ENCODE data around the gene MCRIP1.

Gene MCRIP1

DNA sequence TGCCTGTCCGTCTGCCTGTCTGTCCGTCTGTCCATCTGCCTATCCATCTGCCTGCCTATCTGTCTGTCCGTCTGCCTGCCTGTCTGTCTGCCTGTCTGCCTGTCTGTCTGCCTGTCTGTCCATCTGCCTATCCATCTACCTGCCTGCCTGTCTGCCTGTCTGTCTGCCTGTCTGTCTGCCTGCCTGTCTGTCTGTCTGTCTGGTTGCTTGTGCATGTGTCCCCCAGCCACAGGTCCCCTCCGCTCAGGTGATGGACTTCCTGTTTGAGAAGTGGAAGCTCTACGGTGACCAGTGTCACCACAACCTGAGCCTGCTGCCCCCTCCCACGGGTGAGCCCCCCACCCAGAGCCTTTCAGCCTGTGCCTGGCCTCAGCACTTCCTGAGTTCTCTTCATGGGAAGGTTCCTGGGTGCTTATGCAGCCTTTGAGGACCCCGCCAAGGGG lies 23.5 kb downstream of the MCRIP1 start:
- Histone ChIP-seq H3K27ac (ENCODE audit: low read depth, low read length) (no peak overlapping the region), H3K27me3 (ENCODE audit: low read length) (no peaks in the 10 kb centered on the region), H4K20me1 (ENCODE audit: low read depth, low read length) (no peaks in the 10 kb centered on the region), H3K9ac (ENCODE audit: low read length) (no peak overlapping the region), H3K79me2 (ENCODE audit: insufficient read depth, low read length) (no peaks in the 10 kb centered on the region), H3K36me3 (ENCODE audit: low read length) (no peaks in the 10 kb centered on the region), H3K9me3 (ENCODE audit: insufficient read depth, low read length) (no peaks in the 10 kb centered on the region), H2AFZ (ENCODE audit: low read depth, low read length, severe bottlenecking) (no peak overlapping the region), H3F3A (ENCODE audit: insufficient read depth) (no peaks in the 10 kb centered on the region), H3K9me2 (replicated peaks; ENCODE audit: insufficient read depth, low read length) (no peaks in the 10 kb centered on the region), H3K4me2 (ENCODE audit: low read depth, low read length, poor library complexity, severe bottlenecking) (no peak overlapping the region), H3K4me3 (ENCODE audit: insufficient read depth, low read length, poor library complexity, severe bottlenecking) (no peak overlapping the region)
- no peak for TF ChIP-seq EZH2phosphoT487 (conservative IDR thresholded peaks at IDR 0.05; ENCODE audit: low read length)
- TF ChIP-seq, protein P1, sequence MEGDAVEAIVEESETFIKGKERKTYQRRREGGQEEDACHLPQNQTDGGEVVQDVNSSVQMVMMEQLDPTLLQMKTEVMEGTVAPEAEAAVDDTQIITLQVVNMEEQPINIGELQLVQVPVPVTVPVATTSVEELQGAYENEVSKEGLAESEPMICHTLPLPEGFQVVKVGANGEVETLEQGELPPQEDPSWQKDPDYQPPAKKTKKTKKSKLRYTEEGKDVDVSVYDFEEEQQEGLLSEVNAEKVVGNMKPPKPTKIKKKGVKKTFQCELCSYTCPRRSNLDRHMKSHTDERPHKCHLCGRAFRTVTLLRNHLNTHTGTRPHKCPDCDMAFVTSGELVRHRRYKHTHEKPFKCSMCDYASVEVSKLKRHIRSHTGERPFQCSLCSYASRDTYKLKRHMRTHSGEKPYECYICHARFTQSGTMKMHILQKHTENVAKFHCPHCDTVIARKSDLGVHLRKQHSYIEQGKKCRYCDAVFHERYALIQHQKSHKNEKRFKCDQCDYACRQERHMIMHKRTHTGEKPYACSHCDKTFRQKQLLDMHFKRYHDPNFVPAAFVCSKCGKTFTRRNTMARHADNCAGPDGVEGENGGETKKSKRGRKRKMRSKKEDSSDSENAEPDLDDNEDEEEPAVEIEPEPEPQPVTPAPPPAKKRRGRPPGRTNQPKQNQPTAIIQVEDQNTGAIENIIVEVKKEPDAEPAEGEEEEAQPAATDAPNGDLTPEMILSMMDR (IDR thresholded peaks at IDR 0.05; ENCODE audit: insufficient read depth, low read length, poor library complexity, severe bottlenecking), result no peak

DNA sequence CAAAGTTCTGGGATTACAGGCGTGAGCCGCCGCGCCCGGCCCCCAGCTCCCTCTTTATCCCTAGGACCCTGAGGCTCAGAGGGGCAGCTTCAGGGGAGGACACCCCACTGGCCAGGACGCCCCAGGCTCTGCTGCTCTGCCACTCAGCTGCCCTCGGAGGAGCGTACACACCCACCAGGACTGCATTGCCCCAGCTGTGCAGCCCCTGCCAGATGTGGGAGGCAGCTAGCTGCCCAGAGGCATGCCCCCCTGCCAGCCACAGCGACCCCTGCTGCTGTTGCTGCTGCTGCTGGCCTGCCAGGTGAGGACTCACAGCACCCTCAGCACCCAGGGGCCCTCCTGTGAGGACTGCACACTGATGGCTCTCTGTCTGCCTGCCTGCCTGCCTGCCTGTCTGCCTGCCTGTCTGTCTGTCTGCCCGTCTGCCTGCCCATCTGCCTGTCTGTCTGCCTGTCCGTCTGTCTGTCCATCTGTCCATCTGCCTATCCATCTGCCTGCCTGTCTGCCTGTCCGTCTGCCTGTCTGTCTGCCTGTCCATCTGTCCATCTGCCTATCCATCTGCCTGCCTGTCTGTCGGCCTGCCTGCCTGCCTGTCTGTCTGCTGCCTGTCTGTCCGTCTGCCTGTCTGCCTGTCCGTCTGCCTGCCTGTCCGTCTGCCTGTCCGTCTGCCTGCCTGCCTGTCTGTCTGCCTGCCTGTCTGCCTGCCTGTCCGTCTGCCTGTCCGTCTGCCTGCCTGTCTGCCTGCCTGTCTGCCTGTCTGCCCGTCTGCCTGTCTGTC lies 24.1 kb downstream of the MCRIP1 start:
- Histone ChIP-seq H3F3A (ENCODE audit: insufficient read depth) (no peaks in the 10 kb centered on the region), H3K36me3 (ENCODE audit: low read length) (no peaks in the 10 kb centered on the region), H3K27me3 (ENCODE audit: low read length) (no peaks in the 10 kb centered on the region), H3K27ac (ENCODE audit: low read depth, low read length) (no peak overlapping the region), H3K9ac (ENCODE audit: low read length) (no peak overlapping the region), H3K9me2 (replicated peaks; ENCODE audit: insufficient read depth, low read length) (no peaks in the 10 kb centered on the region), H3K4me2 (ENCODE audit: low read depth, low read length, poor library complexity, severe bottlenecking) (no peak overlapping the region), H2AFZ (ENCODE audit: low read depth, low read length, severe bottlenecking) (no peak overlapping the region), H3K9me3 (ENCODE audit: insufficient read depth, low read length) (no peaks in the 10 kb centered on the region), H3K4me3 (ENCODE audit: insufficient read depth, low read length, poor library complexity, severe bottlenecking) (no peak overlapping the region), H3K79me2 (ENCODE audit: insufficient read depth, low read length) (no peaks in the 10 kb centered on the region), H4K20me1 (ENCODE audit: low read depth, low read length) (no peaks in the 10 kb centered on the region)
- TF ChIP-seq EZH2phosphoT487 (conservative IDR thresholded peaks at IDR 0.05; ENCODE audit: low read length), result no peak
- TF ChIP-seq, protein P1 (IDR thresholded peaks at IDR 0.05; ENCODE audit: insufficient read depth, low read length, poor library complexity, severe bottlenecking), result no peak

DNA sequence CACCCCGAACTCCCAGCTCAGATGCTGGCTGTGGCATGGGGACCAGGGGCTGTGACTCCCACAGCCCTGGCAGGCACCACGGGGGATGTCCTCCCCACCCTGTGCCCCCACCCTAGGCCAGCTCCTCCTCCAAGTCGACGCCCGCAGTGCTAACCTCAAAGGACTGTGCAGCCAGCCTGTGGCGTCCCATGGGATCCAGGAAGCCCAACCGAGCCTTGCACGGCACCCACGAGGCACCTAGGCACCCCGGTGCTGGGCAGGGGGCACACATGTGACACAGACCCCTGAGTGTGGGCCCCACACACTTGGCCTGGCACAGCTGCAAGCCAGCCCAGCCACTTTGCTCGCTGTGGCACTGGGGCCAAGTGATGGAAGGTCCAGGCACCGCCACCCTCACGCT lies 25.3 kb downstream of the MCRIP1 start:
- Histone ChIP-seq H4K20me1 (ENCODE audit: low read depth, low read length) (no peaks in the 10 kb centered on the region), H3K4me2 (ENCODE audit: low read depth, low read length, poor library complexity, severe bottlenecking) (no peak overlapping the region), H3F3A (ENCODE audit: insufficient read depth) (no peaks in the 10 kb centered on the region), H3K4me3 (ENCODE audit: insufficient read depth, low read length, poor library complexity, severe bottlenecking) (no peak overlapping the region), H3K27me3 (ENCODE audit: low read length) (no peaks in the 10 kb centered on the region), H3K9me2 (replicated peaks; ENCODE audit: insufficient read depth, low read length) (no peaks in the 10 kb centered on the region), H3K9me3 (ENCODE audit: insufficient read depth, low read length) (no peaks in the 10 kb centered on the region), H2AFZ (ENCODE audit: low read depth, low read length, severe bottlenecking) (no peak overlapping the region), H3K36me3 (ENCODE audit: low read length) (no peaks in the 10 kb centered on the region), H3K27ac (ENCODE audit: low read depth, low read length) (no peak overlapping the region), H3K79me2 (ENCODE audit: insufficient read depth, low read length) (no peaks in the 10 kb centered on the region), H3K9ac (ENCODE audit: low read length) (no peak overlapping the region)
- TF ChIP-seq, protein P1 (IDR thresholded peaks at IDR 0.05; ENCODE audit: insufficient read depth, low read length, poor library complexity, severe bottlenecking), result no peak
- no peak for TF ChIP-seq EZH2phosphoT487 (conservative IDR thresholded peaks at IDR 0.05; ENCODE audit: low read length)

All from SU-DHL-6 (cell line).